NCI-H1105 treated with DMSO at 0.1 percent for 48 hours (cell line): ENCODE measurements around the gene CPZ.
A peak's percentile ranks its signal among the peaks of the same experiment; 100 is the strongest.
"Not testable (repeated sequence)": the region's sequence is repeated elsewhere in the genome, so short reads cannot be mapped to it uniquely, and the experiment has no call there.

Experiments used
- DNase-seq: peaks from one replicate; lab custom pipeline; 2025; lab: John Stamatoyannopoulos, UW

CPZ gene

DNA sequence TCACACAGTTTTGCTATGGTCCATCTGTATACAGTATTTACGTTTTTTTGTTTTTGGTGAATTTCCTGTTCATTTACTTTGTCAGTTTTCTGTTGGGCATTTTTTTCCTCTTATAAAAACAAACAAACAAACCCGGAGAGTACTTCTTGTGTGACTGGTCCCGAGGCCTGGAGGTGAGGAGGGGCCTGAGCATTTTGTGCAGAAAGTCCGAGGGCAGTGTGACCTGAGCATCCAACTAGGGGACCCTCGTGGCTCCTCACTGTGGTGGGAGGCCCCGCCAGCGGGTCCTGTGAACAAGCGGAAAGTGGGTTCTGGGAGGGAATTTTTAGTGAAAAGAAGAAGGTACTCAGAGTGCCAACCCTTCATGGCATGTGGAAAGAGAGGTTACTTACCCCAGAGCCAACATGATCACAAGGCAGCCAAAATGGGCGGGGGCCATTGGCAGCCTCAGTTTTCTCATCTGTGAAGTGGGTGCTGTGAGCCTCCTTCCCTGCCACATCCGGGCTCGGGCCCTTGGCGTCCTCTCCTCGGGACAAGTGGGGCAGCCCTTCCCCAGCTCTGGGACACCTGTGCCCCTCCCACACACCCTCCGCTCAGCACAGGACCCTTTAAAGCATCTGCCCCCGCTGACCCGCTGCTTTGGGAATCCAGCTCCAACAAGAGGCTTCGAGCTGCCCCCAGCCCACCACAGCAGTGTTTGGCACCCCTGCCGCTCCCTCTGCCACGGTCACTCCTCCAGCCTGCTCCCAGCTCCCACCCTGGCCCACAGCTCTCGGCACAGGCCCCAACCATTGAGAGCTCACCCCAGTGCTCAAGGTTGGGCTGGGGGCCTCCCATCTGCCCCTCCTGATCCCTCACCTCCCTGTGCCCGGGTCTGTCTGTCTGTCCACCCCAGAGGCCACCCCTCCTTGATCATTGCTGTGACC lies 35.2 kb upstream of the CPZ start:
- DNase-seq, result no peak

GRCh38 chr4:8558080-8558960 lies 34.2 kb upstream of the CPZ start:
- no peak for DNase-seq

DNA sequence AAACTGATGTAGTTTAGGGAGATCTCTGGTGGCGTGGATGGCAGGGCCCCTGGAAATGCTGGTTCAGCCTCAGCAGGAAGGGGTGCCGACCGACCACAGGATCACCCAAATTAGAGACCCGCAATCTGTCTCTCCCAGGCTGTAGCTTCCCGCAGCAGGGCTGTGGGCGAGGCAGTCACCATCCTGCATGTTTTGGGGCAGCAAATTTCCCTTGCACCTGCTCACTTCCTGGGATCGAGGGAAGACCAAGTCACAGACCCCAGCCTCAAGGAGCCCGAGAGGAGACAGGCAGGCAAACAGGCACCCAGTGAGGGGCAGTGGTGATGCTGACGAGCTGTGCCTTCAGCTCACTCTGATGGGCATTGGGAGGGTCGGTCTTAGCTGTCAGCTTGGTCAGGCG lies 33.6 kb upstream of the CPZ start:
- DNase-seq, result no peak

DNA sequence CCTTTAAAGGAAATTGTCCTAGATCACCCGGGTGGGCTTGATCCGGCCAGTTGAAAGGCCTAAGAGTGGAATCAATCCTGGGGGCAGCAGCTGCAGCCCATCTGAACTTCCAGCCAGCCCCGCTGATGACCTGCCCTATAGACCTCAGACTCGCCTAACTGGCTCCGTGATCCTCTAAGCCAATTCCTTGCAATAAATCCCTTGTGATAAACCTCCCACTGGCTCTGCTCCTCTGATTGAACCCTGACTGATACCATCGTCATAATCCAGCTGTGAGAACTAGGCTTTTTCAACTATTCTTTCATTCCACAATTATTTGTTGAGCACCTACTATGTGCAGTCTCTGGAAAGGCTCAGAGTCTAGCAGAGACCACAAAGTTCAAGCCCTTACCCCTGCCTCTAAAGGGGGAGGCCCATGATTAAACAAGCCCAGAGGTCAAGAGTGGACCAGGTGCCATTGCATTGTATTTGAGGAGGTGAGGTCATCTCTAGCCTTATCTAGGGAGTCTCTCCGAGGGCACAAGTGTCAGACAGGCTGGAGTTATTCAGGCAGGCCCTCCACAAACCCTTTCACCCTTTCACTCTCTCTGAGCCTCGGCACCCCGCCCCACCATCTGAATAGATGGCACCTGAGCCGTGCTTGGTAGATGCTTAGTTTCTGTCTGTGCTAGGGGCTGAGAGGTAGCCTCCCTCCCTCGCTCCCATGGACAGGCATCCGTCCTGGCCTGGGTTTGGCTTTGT lies 32.9 kb upstream of the CPZ start:
- no peak for DNase-seq

DNA sequence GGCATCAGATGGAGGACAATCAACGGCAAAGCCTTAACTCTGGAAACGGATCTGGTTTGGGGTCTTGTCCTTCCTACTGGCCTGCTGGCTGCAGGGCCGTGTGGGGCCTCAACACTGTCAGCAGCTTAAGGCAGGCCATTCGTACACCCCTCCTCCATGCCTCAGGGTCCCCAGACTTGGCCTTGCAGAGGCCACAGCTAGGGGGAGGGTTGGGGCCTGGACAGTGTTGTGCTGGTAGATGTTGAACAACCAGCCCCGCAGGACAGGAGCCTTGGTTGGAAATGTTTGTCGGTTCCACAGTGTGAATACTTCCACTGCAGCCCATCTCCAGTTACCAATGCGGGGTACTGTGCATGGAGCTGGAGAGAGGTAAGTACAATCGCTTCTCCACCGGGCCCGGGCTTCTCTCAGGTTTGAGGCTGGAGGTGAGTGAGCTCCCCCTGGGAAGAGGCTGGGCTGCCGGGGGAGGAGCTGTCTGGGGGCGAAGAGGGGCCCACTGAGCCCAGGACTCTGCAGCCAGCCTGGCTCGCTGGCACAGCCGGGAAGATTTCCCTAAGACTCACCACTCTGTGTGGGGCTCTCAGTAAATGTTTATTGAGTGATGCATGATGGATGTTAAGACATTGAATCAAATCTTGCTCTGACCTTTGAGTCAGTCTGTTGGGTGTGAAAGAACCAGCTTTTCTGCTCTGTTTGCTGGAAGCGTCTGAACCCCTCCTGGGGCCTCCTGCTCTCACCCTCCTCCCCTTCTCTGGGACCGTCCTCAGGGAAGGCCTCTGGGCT lies 32.1 kb upstream of the CPZ start:
- no peak for DNase-seq

DNA sequence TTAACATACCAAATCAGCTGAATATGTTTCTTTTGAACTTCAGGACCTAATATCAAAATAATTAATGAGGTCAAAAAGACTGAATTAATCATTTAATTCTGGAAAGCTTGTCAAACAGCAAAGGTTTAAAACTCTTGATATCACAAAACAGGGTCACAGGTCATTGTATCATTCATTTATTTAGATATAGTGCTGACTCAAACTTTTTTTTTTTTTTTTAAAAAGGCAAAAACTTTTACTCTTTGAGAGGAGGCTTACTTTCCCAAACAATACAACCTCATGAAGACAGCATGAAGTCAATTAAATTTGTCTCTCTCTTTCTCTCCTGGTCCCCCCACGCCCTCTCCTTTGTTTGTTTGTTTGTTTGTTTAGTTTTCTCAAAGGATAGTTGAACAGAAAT lies 28.0 kb upstream of the CPZ start:
- no peak for DNase-seq

DNA sequence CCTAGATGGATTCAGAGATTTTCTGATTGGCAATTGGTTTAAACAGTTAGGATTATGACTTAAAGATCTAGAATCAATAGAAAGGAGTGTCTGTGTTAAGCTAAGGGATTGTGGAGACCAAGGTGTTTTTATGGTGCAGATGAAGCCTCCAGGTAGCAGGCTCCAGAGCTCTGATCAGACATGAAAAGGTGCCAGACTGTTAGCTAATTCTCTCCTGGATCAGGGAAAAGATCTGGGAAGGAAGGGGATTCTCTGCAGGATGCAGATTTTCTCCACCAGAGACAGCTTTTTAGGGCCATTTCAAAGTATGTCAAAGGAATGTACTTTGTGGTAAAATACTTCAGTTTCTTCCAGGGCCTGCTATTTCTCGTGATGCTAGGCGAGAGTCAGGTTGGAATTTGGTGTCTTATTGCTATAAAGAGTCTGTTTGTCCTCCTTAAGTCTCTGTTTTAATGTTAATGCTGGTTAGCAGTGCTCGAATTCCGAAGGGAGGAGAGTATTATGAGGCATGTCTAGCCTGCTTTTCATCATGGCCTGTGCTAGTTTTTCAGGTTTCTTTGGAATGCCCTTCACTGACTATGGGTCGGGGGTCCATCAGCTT lies 24.4 kb upstream of the CPZ start:
- DNase-seq, result no peak

- no peak for DNase-seq
These were observed 22.4 kb upstream of the CPZ start for GRCh38 chr4:8570201-8570600.

DNA sequence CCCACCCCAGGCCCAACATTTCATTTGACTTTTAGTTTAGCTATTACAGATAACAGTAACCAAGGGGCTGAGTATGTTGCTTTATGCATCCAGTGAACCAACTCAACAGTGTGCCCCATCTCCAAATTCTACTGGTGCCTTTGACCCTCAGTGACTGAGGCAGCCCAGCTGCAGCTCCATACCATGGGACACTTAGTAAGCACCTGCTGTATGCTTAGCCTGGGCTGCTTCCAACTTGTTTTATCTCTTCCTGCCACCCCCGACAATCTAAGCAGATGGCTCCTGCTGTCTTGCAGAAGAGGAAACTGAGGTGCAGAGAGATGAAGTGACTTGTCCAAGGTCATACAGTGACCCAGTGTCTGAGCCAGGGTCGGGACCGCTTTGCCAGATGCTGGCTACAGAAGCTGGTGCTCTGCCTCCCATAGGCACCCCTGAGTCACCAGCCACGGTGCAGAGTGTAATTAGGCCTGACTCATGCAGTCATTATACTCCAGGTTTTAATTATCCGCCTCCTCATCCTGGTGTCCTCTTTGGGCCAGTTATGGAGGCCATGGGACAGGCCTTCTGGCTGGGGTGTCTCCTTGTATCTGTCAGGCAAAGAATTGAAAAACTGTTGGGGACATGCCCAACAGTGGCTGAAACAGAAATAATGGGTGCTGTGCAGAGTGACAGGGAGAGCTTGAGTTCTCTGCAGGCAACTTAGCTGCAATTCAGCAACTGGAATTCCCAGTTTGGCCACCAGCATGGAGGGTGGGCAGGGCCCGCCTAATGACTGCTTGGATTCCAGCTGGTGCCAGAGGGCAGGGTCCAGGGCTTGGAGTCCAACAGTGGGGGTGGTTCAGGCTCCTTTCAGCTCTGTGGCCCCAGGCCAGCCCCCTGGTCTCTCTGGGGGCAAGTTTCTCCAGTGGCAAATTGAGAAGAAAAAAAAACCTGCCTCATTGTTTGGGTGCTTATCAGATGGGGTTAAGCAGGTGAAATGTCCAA lies 20.6 kb upstream of the CPZ start:
- DNase-seq, result no peak

GRCh38 chr4:8573266-8573665 lies 19.3 kb upstream of the CPZ start:
- DNase-seq, result no peak

GRCh38 chr4:8574796-8575370 lies 17.7 kb upstream of the CPZ start:
- no peak for DNase-seq

DNA sequence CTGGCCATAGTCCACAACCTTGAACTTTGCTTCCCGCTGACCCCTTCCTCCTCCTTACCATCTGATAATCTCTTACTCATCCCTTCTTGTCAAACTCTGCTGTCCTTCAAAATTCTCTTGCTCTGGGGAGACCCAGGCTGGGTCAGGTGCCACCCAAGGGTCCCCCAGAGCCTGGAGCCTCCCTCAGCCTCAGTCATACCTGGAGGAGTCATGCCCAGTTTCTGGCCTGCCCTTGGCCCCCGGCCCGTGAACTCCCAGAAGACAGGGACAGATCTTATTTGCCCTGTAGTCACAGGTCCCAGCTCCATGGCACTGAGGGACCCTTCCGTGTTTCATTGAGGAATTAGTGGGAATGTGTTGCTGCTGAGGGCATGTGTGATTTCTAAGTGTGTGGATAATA lies 17.1 kb upstream of the CPZ start:
- DNase-seq, result no peak

DNA sequence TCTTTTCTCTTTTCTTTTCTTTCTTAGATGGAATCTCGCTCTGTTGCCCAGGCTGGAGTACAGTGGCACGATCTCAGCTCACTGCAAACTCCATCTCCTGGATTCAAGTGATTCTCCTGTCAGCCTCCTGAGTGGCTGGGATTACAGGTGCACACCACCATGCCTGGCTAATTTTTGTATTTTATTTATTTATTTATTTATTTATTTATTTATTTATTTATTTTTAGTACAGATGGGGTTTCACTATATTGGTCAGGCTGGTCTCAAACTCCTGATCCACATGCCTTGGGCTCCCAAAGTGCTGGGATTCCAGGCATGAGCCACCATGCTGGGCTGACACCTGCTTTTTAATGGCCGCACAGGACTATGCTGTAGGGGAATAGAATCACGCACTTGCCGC lies 16.0 kb upstream of the CPZ start:
- DNase-seq, result not testable (repeated sequence)

DNA sequence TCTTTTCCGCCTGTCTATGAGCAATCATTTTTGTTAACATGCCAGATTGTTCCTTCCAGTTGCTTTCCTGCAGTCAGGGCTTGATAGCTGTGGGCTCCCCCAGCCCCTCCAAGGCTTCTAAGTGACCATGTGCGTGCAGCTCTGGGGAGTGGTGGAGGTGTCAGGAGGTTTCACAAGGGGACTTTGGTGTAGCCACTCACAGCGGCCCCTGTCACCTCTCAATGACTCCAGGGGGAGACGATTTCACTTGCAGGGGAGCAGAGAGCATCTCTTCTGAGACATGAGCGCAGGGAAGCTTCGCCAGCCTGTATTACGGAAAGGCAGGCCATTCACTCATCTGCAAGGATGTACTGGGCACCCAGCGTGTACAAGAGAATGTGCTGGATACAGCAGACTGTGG lies 15.5 kb upstream of the CPZ start:
- no peak for DNase-seq

DNA sequence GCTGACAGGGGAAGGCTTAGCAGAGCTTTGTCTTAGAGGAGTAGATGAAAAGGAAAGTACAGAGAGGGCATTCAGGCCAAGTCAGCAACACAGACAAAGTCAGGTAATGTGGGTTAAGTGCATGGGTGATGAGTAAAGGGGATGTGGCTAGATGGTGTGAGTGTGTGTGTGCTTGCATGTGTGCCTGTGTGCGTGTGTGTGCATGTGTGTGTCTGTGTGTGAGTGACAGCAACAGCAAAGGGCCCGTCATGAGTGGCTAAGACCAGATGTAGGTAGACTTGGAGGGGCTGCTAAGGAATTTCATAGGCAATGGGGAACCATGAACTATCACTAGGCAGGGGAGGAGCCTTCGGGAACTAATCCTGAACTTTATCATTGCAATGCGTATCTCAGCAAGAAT lies 14.6 kb upstream of the CPZ start:
- no peak for DNase-seq

DNA sequence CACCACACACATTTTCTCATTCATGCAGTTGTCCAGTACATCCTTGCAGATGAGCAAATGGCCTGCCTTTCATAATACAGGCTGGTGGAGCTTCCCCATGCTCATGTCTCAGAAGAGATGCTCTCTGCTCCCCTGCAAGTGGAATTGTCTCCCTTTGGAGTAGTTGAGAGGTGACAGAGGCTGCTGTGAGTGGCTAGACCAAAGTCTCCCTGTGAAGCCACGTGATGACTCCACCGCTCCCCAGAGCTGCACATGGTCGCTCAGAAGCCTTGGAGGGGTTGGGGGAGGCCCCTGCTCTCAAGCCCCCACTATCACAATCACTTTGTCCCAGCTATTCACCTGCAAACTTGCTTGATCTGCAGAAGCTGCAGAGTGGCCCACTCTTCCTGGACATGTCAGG lies 13.8 kb upstream of the CPZ start:
- DNase-seq, result no peak

- no peak for DNase-seq
These were observed 12.8 kb upstream of the CPZ start for GRCh38 chr4:8579526-8580320.

DNA sequence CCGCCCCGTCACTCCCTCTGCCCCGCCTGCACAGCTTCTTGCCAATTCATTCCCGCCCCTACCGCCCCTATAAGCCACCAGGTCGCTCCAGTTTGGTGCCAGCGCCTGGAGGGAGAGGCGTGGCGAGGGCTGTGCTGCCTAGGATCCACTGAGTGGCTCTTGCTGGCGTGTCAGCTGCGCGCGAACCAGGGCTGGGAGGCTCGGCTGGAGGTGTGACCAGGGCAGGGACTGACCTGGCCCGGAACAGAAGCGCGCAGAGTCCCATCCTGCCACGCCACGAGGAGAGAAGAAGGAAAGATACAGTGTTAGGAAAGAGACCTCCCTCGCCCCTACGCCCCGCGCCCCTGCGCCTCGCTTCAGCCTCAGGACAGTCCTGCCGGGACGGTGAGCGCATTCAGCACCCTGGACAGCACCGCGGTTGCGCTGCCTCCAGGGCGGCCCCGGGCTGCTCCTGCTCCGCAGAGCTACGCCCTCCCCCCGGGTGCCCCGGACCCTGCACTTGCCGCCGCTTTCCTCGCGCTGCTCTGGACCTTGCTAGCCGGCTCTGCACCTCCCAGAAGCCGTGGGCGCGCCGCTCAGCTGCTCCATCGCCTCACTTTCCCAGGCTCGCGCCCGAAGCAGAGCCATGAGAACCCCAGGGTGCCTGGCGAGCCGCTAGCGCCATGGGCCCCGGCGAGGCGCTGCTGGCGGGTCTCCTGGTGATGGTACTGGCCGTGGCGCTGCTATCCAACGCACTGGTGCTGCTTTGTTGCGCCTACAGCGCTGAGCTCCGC lies 12.1 kb upstream of the CPZ start, which contains the start of gene GPR78:
GPR78 (plus strand) TSS at position 72 of the 773 bp plus-strand sequence; CDS start at position 663, 591 bp downstream.
- peak; percentile 49 for DNase-seq
